Right lobe of liver (tissue), 6 donors: ENCODE results near the gene SSH2. TPM values are rescaled to one million over a fixed set of nuclear protein-coding genes. Genes with fewer than 3 reads are reported as not detected.

Source experiments
- ATAC-seq, 4 donors: fragments of 200-7000 bp; cut with Tn5 transposase; one replicate each; pipeline ENCODE4 v1.9.1; 2020; ENCODE audit warnings: mild to moderate bottlenecking in 4 of 4, moderate library complexity in 4 of 4
- DNase-seq, 3 donors: peaks; one replicate each; pipeline ENCODE4 v3.0.0-alpha.2; 2020
- H3K27ac ChIP-seq, 3 donors: fragments of 200-600 bp; one replicate each; pipeline ENCODE4 v1.8.0; 2022
- H3K27me3 ChIP-seq, 2 donors: fragments of 200-600 bp; one replicate each; pipeline ENCODE4 v1.8.0; 2022
- H3K36me3 ChIP-seq, 4 donors: fragments of 200-600 bp; sonication (generic) in 1 of 4; one replicate each; pipeline versions ENCODE4 v1.5.1 to v1.8.0; 2017 to 2022; ENCODE audit warnings: control low read depth in 1 of 4
- H3K4me1 ChIP-seq, 4 donors: fragments of 200-600 bp; sonication (generic) in 1 of 4; one replicate each; pipeline versions ENCODE4 v1.5.1 to v1.8.0; 2017 to 2022; ENCODE audit warnings: control low read depth in 1 of 4
- H3K4me3 ChIP-seq, 3 donors: fragments of 200-600 bp; one replicate each; pipeline ENCODE4 v1.8.0; 2022
- H3K9me3 ChIP-seq, 4 donors: fragments of 200-600 bp; sonication (generic) in 1 of 4; one replicate each; pipeline versions ENCODE4 v1.5.1 to v1.8.0; 2017 to 2022; ENCODE audit warnings: control low read depth in 1 of 4
- POLR2A ChIP-seq: fragments of 450-650 bp; IDR thresholded peaks from one replicate; pipeline ENCODE4 v1.6.1; 2017; ENCODE audit warnings: antibody characterized with exemption, mild to moderate bottlenecking
- WGBS: methylation state at CpG from one replicate; pipeline ENCODE4 v1.1.6; 2018; ENCODE audit warnings: low coverage, low lambda C conversion rate; ENCODE audit not compliant: insufficient coverage; ENCODE audit errors: missing lambda C conversion rate; 5-methylcytosine and 5-hydroxymethylcytosine counted together
- intact Hi-C, 2 donors: fragments of 100-400 bp; cut with DNase I; formaldehyde crosslinking; loops; one replicate each; pipeline versions ENCODE4 v1.11.2 to v1.14.1; 2022
- total RNA-seq, 6 experiments: library from RNA; depleted of rRNA in 2 of 6; stranded (reverse); fragments of >200 nt in 2 of 6; fragmentation: NEBNext Ultra II Directional in 3 of 6; extraction: Animal tissue kit (Norgen Biotek cat#: 25700) in 3 of 6; gene quantifications; one replicate each; pipeline versions ENCODE4 v1.1.0 to v1.2.4, GENCODE V29; 2016 to 2023
- TF ChIP-seq, protein P1 (sequence below), 4 donors: fragments of 200-600 bp in 3 of 4; fragments of 450-650 bp in 1 of 4; IDR thresholded peaks; one replicate each; pipeline versions ENCODE4 v1.5.1 to v1.8.0; 2016 to 2022; ENCODE audit warnings: antibody characterized with exemption in 4 of 4, mild to moderate bottlenecking in 2 of 4
- donor health status: DM: no; HTN: yes; CAD: no.
- donor health status: DM: no; HTN: no; CAD: no.
- donor health status: DM: no; HTN: no; CAD: no.
- donor health status: DM: no; HTN: yes; CAD: no.
- donor health status: DM: no; HTN: yes; CAD: no.

The SSH2 gene
- total RNA-seq, 6 experiments from 2014 or later: 8.0 to 12.7 (median 10.5) TPM

DNA sequence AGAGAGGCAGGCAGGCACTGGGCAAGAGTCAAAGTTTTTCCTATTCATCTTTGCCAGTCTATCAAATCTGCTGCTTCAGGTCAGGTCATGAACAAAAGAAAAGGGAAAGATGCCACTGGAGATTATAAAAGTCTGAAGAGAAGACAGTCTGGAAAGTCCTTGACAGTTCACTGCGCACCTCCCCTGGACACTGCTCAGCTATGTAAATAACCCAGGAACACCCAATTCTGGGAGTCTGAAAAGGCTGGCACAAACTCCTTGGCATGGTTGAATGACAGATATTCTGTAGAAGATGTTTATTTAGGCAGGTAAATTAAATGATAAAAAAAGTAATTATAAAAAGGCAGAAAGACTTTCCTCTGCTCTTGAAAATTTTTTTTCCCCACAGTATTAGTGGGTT is 302.1 kb downstream of the SSH2 start:
- Histone ChIP-seq H3K4me1 (peaks cover 0 to 3% (median 0%) of the 10 kb centered on the region in 4 donors), H3K36me3 (peaks cover 0 to 14% (median 2%) of the 10 kb centered on the region in 4 donors), H3K4me3 (no peak overlapping the region), H3K27me3 (no peaks in the 10 kb centered on the region), H3K27ac (no peak overlapping the region), H3K9me3 (no peaks in the 10 kb centered on the region)
- DNase-seq (no peak), ATAC-seq (no peak)
- TF ChIP-seq, protein P1, sequence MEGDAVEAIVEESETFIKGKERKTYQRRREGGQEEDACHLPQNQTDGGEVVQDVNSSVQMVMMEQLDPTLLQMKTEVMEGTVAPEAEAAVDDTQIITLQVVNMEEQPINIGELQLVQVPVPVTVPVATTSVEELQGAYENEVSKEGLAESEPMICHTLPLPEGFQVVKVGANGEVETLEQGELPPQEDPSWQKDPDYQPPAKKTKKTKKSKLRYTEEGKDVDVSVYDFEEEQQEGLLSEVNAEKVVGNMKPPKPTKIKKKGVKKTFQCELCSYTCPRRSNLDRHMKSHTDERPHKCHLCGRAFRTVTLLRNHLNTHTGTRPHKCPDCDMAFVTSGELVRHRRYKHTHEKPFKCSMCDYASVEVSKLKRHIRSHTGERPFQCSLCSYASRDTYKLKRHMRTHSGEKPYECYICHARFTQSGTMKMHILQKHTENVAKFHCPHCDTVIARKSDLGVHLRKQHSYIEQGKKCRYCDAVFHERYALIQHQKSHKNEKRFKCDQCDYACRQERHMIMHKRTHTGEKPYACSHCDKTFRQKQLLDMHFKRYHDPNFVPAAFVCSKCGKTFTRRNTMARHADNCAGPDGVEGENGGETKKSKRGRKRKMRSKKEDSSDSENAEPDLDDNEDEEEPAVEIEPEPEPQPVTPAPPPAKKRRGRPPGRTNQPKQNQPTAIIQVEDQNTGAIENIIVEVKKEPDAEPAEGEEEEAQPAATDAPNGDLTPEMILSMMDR (IDR thresholded peaks at IDR 0.05): no peak
- intact Hi-C loops: loop anchor here (10.0 kb wide), 1 partner anchor 147 kb away; no protein-coding TSS in a partner anchor
- WGBS: 67% methylated on average over 1 of the region's 1 CpG

DNA sequence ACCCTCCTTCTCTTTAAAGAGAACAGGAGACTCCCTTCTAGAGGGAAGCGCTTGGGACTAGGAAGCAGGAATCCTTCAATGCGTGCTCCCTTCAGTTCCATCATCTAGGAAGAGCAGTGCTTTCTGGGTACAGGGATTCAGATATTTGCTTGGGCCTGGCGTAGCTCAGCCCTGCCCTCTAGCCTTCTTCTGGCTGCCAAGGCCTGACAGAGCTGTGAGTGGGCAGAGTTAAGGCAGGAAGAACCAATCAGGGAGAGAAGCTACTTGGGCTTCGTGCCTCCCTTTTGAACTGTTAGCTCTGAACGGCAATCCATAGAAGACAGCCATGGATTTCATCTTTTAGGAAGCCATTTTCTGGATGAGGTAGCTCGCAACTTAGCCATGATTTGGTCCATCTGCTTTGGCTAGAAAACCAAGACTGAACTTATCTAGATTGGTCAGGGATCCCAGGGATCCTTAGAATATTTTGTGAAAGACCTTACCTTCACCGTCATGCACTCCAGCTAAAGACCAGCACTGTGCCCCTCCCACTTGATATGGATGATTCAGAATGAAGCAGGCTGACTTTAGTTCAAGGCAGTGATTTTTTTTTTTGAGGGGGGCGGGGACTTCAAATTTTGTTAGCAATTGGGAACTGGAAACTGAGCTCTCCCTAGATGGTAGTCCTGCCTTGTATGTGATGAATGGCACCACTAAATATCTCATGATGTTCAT is 304.8 kb downstream of the SSH2 start:
- 91% methylated on average over 5 of the region's 8 CpGs for WGBS
- peaks cover 0 to 11% (median 0%) of the 10 kb centered on the region in 4 donors for H3K4me1 ChIP-seq
- no peak overlapping the region for H3K27ac ChIP-seq
- no peak for ATAC-seq
- no peaks in the 10 kb centered on the region for H3K36me3 ChIP-seq
- no peaks in the 10 kb centered on the region for H3K27me3 ChIP-seq
- H3K9me3 ChIP-seq: no peaks in the 10 kb centered on the region
- intact Hi-C loops: loop anchor here (10.0 kb wide), 1 partner anchor 150 kb away; no protein-coding TSS in a partner anchor
- TF ChIP-seq, protein P1 (IDR thresholded peaks at IDR 0.05): no peak
- no peak for TF ChIP-seq POLR2A
- H3K4me3 ChIP-seq: no peak overlapping the region
- no peak for DNase-seq

DNA sequence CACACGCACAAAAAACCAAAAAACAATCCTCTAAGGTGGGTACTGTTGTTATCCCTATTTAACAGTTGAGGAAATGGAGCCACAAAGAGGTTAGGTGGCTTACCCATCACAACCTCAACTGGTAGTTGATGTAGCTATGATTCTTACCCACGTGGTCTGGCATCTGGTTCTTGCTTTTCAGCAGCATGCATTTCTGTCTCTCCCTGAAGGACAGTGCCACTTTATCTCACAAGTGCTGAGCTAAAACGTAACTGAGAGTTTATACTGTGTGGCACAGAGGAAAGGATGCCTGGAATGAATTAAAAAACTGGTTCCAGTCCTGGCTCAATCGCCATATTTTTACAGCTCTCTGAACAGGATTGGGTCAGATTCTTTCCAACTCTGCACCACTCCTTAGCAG is 305.4 kb downstream of the SSH2 start:
- ATAC-seq (no peak), DNase-seq (no peak)
- no peak overlapping the region for H3K27ac ChIP-seq

DNA sequence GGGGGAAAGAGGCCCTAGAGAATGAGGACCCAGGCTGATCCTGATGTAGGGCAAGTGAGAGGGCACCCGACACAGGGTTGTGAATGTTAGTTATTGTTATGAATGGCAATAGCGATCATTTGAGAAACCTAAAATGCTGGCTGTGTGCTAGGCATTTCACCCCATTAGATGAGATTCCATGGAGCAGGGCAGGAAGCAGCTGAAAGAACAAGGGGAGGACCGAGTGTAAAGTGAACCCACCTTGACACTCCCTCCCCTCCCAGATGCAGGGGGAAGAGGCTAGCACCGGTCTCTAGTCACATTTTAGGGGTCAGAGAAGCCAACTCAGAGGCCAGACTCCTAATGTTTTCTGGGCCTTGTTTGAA is 306.8 kb downstream of the SSH2 start:
- H3K36me3 ChIP-seq: no peaks in the 10 kb centered on the region
- peak overlapping the region in 1 of 3 donors; percentile 58 for H3K4me3 ChIP-seq
- peaks cover 0 to 11% (median 0%) of the 10 kb centered on the region in 4 donors for H3K4me1 ChIP-seq
- no peak overlapping the region for H3K27ac ChIP-seq
- no peaks in the 10 kb centered on the region for H3K27me3 ChIP-seq
- ATAC-seq (no peak), DNase-seq (no peak)
- TF ChIP-seq, protein P1 (IDR thresholded peaks at IDR 0.05): no peak
- no peak for TF ChIP-seq POLR2A
- H3K9me3 ChIP-seq: no peaks in the 10 kb centered on the region
- intact Hi-C loops: loop anchor here (10.0 kb wide), 1 partner anchor 152 kb away; no protein-coding TSS in a partner anchor
- WGBS: 44% methylated on average over 1 of the region's 4 CpGs

More for the DNA sequence above, 305.4 kb downstream of the SSH2 start:
- intact Hi-C loops: loop anchor here (10.0 kb wide), 1 partner anchor 150 kb away; no protein-coding TSS in a partner anchor
- TF ChIP-seq POLR2A: no peak
- TF ChIP-seq, protein P1 (IDR thresholded peaks at IDR 0.05): no peak
- Histone ChIP-seq H3K4me3 (no peak overlapping the region), H3K36me3 (no peaks in the 10 kb centered on the region), H3K27me3 (no peaks in the 10 kb centered on the region), H3K9me3 (no peaks in the 10 kb centered on the region), H3K4me1 (peaks cover 0 to 11% (median 0%) of the 10 kb centered on the region in 4 donors)
- WGBS: 74% methylated on average over 4 of the region's 4 CpGs
